ENCODE results near the gene FRMD4A. TPM values are rescaled to one million over a fixed set of nuclear protein-coding genes. Genes with fewer than 3 reads are reported as not detected.
"Not testable (repeated sequence)": the region's sequence is repeated elsewhere in the genome, so short reads cannot be mapped to it uniquely, and the experiment has no call there.

Gene FRMD4A
- polyA plus RNA-seq, 4 donors, result 59.5 to 85.2 (median 76.5) TPM

- DNase-seq (ENCODE audit: low read depth in 4 of 4, low spot score in 3 of 4), result no peak
These were observed 430.8 kb downstream of the FRMD4A start for GRCh38 chr10:13899941-13900340.

DNA sequence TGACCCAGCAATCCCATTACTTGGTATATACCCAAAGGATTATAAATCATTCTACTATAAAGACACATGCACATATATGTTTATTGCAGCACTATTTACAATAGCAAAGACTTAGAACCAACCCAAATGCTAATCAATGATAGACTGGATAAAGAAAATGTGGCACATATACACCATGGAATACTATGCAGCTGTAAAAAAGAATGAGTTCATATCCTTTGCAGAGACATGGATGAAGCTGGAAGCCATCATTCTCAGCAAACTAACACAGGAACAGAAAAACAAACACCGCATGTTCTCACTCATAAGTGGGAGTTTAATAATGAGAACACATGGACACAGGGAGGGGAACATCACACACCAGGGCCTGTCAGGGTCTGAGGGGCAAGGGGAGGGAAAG, 434.6 kb downstream of the FRMD4A start:
- not testable (repeated sequence) for DNase-seq (ENCODE audit: low read depth in 4 of 4, low spot score in 3 of 4)

DNA sequence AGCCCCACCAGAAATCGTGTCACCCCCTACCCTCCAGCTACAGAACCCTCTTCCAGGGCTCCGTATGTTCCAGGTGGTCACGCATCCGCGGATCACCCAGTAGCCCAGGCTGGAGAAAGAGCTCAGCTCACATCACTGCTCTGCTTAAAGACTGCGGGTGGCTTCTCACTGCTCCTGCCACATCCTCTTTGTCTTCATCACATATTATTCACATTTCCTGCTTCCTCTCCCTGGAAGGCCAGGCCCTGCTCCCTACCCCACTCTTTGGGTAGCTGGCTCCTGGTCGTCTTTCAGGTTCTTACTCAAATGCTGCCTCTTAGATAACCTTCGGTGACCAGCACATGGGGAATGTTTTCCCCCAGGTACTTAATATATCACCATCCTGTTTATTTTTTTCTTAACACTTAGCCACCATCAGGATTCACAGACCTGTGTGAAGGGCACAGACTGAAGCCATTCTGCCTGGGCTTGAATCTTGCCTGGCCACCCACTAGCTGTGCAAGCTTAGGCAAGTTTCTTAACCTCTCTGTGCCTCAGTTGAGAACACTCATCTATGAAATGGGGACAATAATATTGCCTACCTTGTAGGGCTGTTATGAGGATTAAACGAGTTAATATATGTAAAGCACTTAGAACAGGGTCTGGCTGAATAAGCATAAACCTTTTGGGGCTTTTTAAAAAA, 436.2 kb downstream of the FRMD4A start:
- DNase-seq (ENCODE audit: low read depth in 4 of 4, low spot score in 3 of 4), result no peak

- DNase-seq (ENCODE audit: low read depth in 4 of 4, low spot score in 3 of 4), result no peak
These were observed 436.8 kb downstream of the FRMD4A start for GRCh38 chr10:13893926-13894325.

GRCh38 chr10:13892871-13893270, 437.9 kb downstream of the FRMD4A start:
- DNase-seq (ENCODE audit: low read depth in 4 of 4, low spot score in 3 of 4), result no peak

DNA sequence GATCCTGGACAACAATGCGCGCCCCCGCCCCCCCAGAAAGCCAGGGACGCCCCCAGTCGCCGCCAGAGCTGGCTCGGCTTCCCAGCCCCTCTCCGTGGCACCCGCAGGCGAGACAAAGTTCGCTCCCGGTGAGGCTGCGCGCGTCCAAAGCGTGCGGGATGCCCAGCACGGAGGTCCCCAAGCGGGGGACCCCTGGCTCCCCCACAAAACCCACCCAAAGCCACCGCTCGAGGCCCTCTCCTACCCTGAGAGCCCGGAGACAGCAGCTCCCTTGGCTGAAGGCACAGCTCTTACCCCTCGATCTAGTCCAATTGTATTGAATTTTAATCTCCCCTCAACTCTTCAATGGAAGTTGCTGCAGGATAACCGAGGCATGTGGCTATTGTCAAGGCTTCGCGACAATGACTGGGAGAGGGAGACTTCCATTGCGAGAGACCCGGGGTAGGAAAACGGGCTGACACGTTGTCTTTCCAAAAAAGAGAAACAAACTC, 438.7 kb downstream of the FRMD4A start:
- DNase-seq (ENCODE audit: low read depth in 4 of 4, low spot score in 3 of 4), result no peak

DNA sequence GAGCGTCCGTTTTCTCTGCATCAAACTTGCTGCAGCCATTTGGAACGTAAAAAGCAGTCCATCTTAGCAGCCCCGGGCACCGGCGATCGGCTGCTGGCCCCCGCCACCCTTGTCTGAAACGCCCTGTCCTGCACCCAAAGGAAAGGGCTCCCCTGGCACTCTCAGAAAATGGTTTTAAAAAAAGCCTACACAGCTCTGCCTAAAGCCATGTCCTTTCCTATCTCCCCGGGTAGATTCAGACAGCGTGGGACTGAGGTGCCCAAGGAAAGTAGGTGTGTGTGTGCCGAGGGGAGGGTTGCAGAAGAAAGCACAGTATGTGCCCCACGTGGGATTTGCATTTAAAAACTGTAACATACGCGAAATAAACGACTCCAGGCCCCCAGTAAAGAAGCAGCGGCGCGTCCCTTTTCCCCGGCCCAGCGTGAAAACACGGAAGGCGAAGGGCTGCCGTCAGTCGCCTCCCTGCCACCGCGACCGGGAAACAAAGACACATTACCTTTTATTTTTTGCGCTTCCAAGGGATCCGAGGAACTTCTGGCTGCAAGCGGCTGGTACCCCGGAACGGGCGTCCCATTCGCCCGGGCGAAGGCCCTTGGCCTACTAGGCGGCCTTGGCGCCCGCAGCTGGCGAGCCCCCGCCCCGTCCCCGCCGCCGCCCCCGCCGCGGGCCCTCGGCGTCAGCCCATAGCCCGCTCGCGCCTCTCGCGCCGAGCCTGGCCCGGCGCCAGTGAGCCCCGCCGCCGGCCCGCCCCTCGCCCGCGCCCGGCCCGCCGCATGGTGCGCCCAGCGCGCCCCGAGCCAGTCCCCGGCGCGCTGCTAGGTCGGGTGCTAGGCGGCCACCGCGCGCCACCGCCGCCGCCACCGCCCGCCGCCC, 439.4 kb downstream of the FRMD4A start:
- DNase-seq (ENCODE audit: low read depth in 4 of 4, low spot score in 3 of 4), result no peak

DNA sequence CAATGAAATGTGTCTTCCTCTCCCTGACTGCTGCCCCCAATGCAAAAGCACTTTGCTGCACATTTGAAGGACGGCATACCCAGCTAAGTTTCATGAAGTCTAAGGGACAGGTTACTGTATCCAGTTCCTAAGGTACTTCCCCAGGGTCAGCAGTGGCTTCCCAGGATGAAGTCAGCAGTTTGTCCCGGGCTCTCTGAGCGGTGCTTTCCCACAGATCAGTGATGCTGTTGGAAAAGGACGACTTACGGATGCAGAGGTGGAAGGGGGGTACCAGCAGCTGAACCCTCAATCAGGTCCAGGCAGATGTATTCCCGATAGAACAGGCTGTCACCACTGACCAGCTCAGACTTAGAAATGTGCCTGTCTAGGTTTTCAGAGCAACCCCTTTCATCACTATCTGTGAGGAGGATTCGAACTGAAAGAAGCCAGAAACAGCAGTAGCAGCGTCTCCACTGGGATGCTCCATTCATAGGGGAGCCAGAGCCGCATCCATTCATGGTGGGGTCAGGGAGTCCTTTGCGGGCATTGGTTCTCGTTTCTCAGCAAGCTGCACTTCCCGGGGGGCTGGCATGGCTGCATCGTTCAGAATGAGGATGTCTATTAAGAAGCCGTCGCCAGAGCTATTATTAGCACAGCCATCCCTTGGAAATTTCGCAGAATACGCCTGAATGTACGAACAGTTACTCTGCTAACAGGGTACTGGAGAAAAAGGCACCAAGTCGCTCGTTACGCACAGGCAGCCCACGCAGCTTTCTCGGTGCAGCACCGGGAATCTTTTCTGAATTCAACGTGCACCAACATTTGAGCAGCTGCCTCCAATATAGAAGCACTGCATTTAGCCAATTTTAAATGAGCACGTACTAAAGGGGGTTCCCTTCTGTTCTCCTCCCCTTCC, 440.2 kb downstream of the FRMD4A start:
- DNase-seq (ENCODE audit: low read depth in 4 of 4, low spot score in 3 of 4), result no peak

GRCh38 chr10:13887761-13888160, 443.0 kb downstream of the FRMD4A start:
- no peak for DNase-seq (ENCODE audit: low read depth in 4 of 4, low spot score in 3 of 4)

- no peak for DNase-seq (ENCODE audit: low read depth in 4 of 4, low spot score in 3 of 4)
These were observed 445.3 kb downstream of the FRMD4A start for GRCh38 chr10:13885238-13885990.

- DNase-seq (ENCODE audit: low read depth in 4 of 4, low spot score in 3 of 4), result no peak
These were observed 446.9 kb downstream of the FRMD4A start for GRCh38 chr10:13883636-13884444.

- DNase-seq (ENCODE audit: low read depth in 4 of 4, low spot score in 3 of 4), result no peak
These were observed 448.5 kb downstream of the FRMD4A start for GRCh38 chr10:13882119-13882711.

- no peak for DNase-seq (ENCODE audit: low read depth in 4 of 4, low spot score in 3 of 4)
These were observed 450.0 kb downstream of the FRMD4A start for GRCh38 chr10:13880760-13881159.

DNA sequence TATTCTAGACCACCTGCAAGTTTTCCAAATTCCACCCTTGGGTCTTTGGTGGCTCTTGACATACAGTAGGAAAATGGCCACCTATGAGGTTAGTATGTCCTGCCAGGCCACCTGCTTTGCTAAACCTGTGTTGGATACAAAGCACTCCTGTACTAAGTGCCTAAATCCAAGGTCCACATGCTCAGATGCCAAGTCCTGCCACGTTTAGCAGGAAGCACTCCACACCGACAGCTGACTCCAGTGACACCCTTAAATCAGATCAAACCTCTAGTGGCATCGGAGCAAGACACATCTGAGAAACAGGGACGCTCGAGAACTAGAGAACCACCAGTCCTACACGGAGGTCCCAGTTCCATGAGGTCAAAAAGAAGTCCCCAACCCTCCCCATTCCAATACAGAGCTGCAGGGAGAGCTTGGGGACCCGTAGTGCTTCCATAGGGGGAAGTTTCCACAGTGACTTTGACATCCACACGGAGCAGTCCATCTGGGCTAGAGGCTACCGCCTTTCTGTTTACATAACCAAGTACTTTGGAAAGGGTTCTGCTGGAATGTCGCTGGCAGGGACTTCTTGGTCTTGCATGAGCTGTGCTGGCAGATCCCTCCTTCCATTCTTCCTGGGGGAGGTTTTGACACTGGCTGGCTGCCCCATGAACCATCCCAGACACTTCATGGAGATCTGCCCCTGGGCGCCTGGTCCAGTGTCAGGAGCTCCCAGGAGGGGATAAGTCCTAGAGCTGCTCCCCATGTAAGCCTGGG, 453.4 kb downstream of the FRMD4A start:
- DNase-seq (ENCODE audit: low read depth in 4 of 4, low spot score in 3 of 4), result no peak

DNA sequence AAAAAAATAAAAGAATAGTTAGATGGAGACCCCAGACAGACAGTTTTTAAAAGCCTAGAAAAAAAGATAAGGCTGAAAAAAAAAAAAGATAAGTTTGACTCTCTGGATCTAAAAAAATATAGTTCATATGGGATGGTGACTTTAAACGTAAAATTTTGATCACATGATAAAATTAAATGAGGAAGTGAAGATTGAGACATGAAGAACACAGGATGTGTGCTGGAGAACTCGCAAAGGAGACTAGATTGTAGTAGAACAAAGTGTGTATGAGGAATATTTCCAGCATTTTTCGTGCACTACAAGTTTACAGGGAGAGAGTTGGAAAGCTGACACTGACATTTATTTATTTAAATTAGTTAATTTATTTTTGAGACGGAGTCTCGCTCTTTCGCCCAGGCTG, 457.5 kb downstream of the FRMD4A start:
- DNase-seq (ENCODE audit: low read depth in 4 of 4, low spot score in 3 of 4), result no peak

- no peak for DNase-seq (ENCODE audit: low read depth in 4 of 4, low spot score in 3 of 4)
These were observed 458.3 kb downstream of the FRMD4A start for GRCh38 chr10:13872411-13872810.

- no peak for DNase-seq (ENCODE audit: low read depth in 4 of 4, low spot score in 3 of 4)
These were observed 458.9 kb downstream of the FRMD4A start for GRCh38 chr10:13871776-13872175.

DNA sequence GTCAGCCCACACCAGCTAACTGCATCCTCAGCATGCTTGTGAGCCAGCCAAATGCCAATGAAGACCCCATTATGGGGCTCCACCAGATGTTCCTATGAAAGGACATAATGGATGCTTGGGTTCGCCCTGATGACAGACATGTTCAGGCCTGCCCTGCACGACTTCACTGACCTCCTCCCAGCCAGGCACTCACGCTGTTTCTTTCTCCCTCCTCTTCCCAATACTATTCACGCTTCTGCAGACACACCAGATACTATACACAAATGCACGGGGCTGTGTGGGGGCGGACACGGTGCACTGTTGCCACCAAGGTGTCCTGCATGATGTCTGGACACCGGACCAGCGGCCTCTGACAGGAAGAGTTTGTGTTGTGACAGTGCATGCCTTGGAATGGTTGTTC, 459.7 kb downstream of the FRMD4A start:
- no peak for DNase-seq (ENCODE audit: low read depth in 4 of 4, low spot score in 3 of 4)
